ENCODE measurements around the gene ANK2. TPM values are rescaled to one million over a fixed set of nuclear protein-coding genes. Genes with fewer than 3 reads are reported as not detected.
A peak's percentile ranks its signal among the peaks of the same experiment; 100 is the strongest.

Gene ANK2
- total RNA-seq, 2 donors from 2014 or later, result 0.87 to 1.1 TPM

DNA sequence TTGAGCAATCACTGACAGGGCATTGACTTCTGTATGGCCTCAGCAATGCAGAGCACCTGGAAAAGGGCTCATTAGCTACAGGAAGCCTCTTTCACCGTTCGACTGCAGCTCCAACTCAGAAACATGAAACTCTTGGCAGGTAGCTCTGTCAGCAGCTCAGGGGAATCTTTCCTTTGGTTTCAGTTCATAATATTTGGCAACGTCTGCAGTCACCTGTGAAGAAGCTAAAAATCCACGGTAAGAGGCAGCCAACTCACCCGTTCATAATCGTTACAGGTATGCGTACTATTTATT lies 357.2 kb downstream of the ANK2 start:
- Mint-ChIP-seq H3K36me3 (ENCODE audit: low read depth) (no peaks in the 10 kb centered on the region), H3K27me3 (peaks cover 2% of the 10 kb centered on the region), H3K4me1 (no peaks in the 10 kb centered on the region), H3K9me3 (no peaks in the 10 kb centered on the region), H3K27ac (no peak overlapping the region), H3K4me3 (no peak overlapping the region)
- ATAC-seq (replicated peaks), result no peak

DNA sequence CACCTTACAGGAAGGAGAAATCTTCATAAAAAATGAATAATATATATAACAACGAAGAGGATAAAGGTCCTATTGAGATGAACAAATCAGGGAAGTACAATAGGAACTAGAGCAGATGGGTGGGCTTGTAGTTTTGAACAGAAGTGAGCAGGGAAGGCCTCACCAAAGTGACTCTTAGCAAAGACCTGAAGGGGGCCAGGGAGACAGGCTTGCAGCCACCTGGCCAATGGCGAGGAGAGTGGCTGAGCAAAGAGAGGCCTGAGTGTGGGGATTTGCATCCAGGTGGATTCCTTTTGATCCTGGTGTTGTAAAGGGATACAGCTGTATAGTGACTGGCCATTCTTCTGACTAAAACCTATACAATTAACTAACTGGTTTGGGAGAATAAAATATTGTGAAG lies 358.0 kb downstream of the ANK2 start:
- no peak for ATAC-seq (replicated peaks)
- no peak overlapping the region for H3K27ac Mint-ChIP-seq
- H3K4me3 Mint-ChIP-seq, result no peak overlapping the region
- H3K4me1 Mint-ChIP-seq, result no peaks in the 10 kb centered on the region
- no peaks in the 10 kb centered on the region for H3K9me3 Mint-ChIP-seq
- H3K27me3 Mint-ChIP-seq, result peaks cover 3% of the 10 kb centered on the region
- no peaks in the 10 kb centered on the region for H3K36me3 Mint-ChIP-seq (ENCODE audit: low read depth)

GRCh38 chr4:113409181-113409580 lies 359.7 kb downstream of the ANK2 start:
- Mint-ChIP-seq H3K36me3 (ENCODE audit: low read depth) (no peaks in the 10 kb centered on the region), H3K27me3 (peaks cover 3% of the 10 kb centered on the region), H3K9me3 (no peaks in the 10 kb centered on the region), H3K27ac (no peak overlapping the region), H3K4me3 (no peak overlapping the region), H3K4me1 (no peaks in the 10 kb centered on the region)
- no peak for ATAC-seq (replicated peaks)

DNA sequence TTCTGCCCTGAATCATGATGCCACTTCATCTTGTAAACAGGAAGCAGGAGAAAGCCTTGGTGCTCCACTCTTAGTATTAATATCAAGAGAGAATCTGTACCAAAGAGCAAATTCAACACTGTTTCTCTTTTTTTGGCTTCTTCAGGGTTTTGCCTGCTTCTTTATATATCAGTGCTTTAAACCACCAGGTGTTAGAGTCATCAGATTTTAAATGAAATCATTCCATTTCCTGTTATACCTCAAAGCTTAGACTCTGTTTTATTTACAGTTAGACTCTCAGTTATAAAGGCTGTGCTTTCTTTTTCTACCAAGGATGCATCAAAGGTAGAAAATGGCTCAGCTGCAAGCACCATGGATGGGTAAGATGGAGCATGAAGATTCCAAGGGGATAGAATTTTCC lies 361.2 kb downstream of the ANK2 start:
- Mint-ChIP-seq H3K27ac (no peak overlapping the region), H3K4me3 (no peak overlapping the region), H3K27me3 (peaks cover 3% of the 10 kb centered on the region), H3K4me1 (no peaks in the 10 kb centered on the region), H3K36me3 (ENCODE audit: low read depth) (no peaks in the 10 kb centered on the region), H3K9me3 (peaks cover 4% of the 10 kb centered on the region)
- ATAC-seq (replicated peaks), result peak; percentile 26

DNA sequence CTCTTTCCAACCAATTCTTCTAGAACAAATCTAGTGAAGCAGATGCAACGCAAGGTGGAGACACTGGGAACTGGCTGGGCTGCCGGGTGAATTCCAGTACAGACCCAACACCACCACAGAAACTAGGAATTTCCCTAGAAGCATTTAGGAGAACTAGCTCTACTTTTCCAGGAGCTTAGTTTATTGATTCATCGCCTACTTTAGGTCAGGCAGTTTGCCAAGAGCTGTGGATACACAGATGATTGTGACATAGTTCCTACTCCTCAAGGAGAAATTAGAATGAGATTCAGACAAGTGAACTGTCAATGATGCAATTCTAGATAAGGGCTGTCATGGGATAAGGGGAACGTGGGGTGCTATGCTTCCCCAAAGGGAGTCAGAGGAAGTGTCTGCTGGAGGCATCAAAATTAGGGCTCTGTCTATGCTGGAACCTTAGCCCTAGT lies 362.1 kb downstream of the ANK2 start:
- H3K27me3 Mint-ChIP-seq, result peaks cover 3% of the 10 kb centered on the region
- H3K9me3 Mint-ChIP-seq, result peaks cover 4% of the 10 kb centered on the region
- no peak overlapping the region for H3K27ac Mint-ChIP-seq
- H3K4me3 Mint-ChIP-seq, result no peak overlapping the region
- no peaks in the 10 kb centered on the region for H3K4me1 Mint-ChIP-seq
- no peak for ATAC-seq (replicated peaks)
- H3K36me3 Mint-ChIP-seq (ENCODE audit: low read depth), result no peaks in the 10 kb centered on the region

- Mint-ChIP-seq H3K36me3 (ENCODE audit: low read depth) (no peaks in the 10 kb centered on the region), H3K4me1 (no peaks in the 10 kb centered on the region), H3K4me3 (no peak overlapping the region), H3K27me3 (peaks cover 10% of the 10 kb centered on the region), H3K9me3 (peaks cover 4% of the 10 kb centered on the region), H3K27ac (no peak overlapping the region)
- no peak for ATAC-seq (replicated peaks)
Measured at GRCh38 chr4:113419631-113420030, 370.2 kb downstream of the ANK2 start.

DNA sequence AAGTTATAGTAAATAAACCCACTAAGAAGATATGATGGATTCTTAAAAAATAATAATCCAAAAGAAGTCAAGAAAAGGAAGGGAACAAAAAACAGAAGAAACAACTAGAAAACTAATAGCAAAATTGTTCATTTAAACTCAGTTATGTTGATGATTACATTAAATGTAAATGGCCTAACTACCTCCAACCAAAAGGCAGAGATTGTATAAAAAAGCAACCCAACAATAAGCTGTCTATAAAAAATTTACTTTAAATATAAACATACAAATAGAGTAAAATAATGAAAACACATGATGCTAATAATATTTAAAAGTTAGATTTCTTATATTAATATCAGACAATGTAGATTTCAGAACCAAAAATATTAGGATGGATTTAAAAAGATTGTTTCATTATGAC lies 371.5 kb downstream of the ANK2 start:
- H3K4me3 Mint-ChIP-seq, result no peak overlapping the region
- peaks cover 10% of the 10 kb centered on the region for H3K27me3 Mint-ChIP-seq
- H3K4me1 Mint-ChIP-seq, result no peaks in the 10 kb centered on the region
- no peaks in the 10 kb centered on the region for H3K36me3 Mint-ChIP-seq (ENCODE audit: low read depth)
- no peak for ATAC-seq (replicated peaks)
- no peaks in the 10 kb centered on the region for H3K9me3 Mint-ChIP-seq
- H3K27ac Mint-ChIP-seq, result no peak overlapping the region

- no peak for ATAC-seq (replicated peaks)
- Mint-ChIP-seq H3K36me3 (ENCODE audit: low read depth) (no peaks in the 10 kb centered on the region), H3K9me3 (no peaks in the 10 kb centered on the region), H3K4me1 (no peaks in the 10 kb centered on the region), H3K27ac (no peak overlapping the region), H3K27me3 (peaks cover 6% of the 10 kb centered on the region), H3K4me3 (no peak overlapping the region)
Measured at GRCh38 chr4:113423631-113424030, 374.2 kb downstream of the ANK2 start.

DNA sequence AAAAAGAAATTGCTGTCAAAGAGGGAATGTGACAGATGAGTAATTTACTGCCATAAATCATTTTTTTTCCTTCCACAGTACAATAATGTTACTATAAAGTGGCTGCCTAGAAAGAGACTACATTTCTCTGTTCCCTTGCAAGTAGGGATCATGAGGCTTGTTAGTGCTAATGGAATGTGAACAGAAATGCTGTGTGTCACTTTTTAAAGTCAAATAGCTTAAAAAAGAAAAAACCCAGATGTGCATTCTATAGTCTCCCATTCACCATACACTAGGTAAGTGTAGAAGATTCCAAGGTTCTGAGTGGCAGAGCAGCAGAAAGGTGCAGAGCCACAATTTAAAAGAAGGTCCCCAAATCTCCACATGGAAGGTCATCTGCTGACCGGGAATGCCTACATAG lies 383.7 kb downstream of the ANK2 start:
- Mint-ChIP-seq H3K9me3 (peaks cover 3% of the 10 kb centered on the region), H3K27me3 (peaks cover 3% of the 10 kb centered on the region), H3K4me3 (no peak overlapping the region), H3K27ac (no peak overlapping the region), H3K4me1 (peaks cover 13% of the 10 kb centered on the region), H3K36me3 (ENCODE audit: low read depth) (no peaks in the 10 kb centered on the region)
- no peak for ATAC-seq (replicated peaks)

Data from activated T-helper 17 cell treated with anti-CD3 and anti-CD28 coated beads, Interleukin-2, amount 50 U/mL, for 72 hours (primary cell).